ENCODE measurements around the gene UEVLD.

UEVLD gene

GRCh38 chr11:18498039-18498438 lies 90.5 kb downstream of the UEVLD start:
- no peak for DNase-seq (ENCODE audit: low spot score)

- DNase-seq (ENCODE audit: low spot score), result no peak
Observed at GRCh38 chr11:18495703-18496102, 92.8 kb downstream of the UEVLD start.

GRCh38 chr11:18495271-18495670 lies 93.3 kb downstream of the UEVLD start:
- DNase-seq (ENCODE audit: low spot score), result no peak

- no peak for DNase-seq (ENCODE audit: low spot score)
Observed at GRCh38 chr11:18493310-18493709, 95.2 kb downstream of the UEVLD start.

GRCh38 chr11:18492888-18493287 lies 95.6 kb downstream of the UEVLD start:
- no peak for DNase-seq (ENCODE audit: low spot score)

GRCh38 chr11:18491924-18492323 lies 96.6 kb downstream of the UEVLD start:
- no peak for DNase-seq (ENCODE audit: low spot score)

- no peak for DNase-seq (ENCODE audit: low spot score)
Observed at GRCh38 chr11:18490736-18491485, 97.6 kb downstream of the UEVLD start.

GRCh38 chr11:18490319-18490718 lies 98.2 kb downstream of the UEVLD start:
- DNase-seq (ENCODE audit: low spot score), result no peak

GRCh38 chr11:18485913-18486528 lies 102.5 kb downstream of the UEVLD start:
- no peak for DNase-seq (ENCODE audit: low spot score)
